Ishikawa (cell line): ENCODE results near the gene MRPL45.

Experiments
- CEBPB ChIP-seq: IDR thresholded peaks from 2 replicates; pipeline ENCODE4 v1.6.1; 2012
- CREB1 ChIP-seq: IDR thresholded peaks from 2 replicates; pipeline ENCODE4 v1.6.1; 2012; ENCODE audit warnings: low read depth
- EGR1 ChIP-seq: IDR thresholded peaks from 2 replicates; pipeline ENCODE4 v1.6.1; 2012
- EP300 ChIP-seq: IDR thresholded peaks from 2 replicates; pipeline ENCODE4 v1.6.1; 2012; ENCODE audit warnings: borderline replicate concordance
- FOXM1 ChIP-seq: IDR thresholded peaks from 2 replicates; pipeline ENCODE4 v1.6.1; 2012; ENCODE audit warnings: low read depth, borderline replicate concordance
- NFIC ChIP-seq: IDR thresholded peaks from 2 replicates; pipeline ENCODE4 v1.6.1; 2012
- RAD21 ChIP-seq: IDR thresholded peaks from 2 replicates; pipeline ENCODE4 v1.6.1; 2012; ENCODE audit warnings: low read depth
- TEAD4 ChIP-seq: IDR thresholded peaks from 2 replicates; pipeline ENCODE4 v1.6.1; 2012
- YY1 ChIP-seq: IDR thresholded peaks from 2 replicates; pipeline ENCODE4 v1.6.1; 2012; ENCODE audit warnings: low read depth
- ZBTB7A ChIP-seq: IDR thresholded peaks from 2 replicates; pipeline ENCODE4 v1.6.1; 2012; ENCODE audit warnings: low read depth
- TF ChIP-seq, protein P1 (sequence below): IDR thresholded peaks from 2 replicates; pipeline ENCODE4 v1.6.1; 2012; ENCODE audit warnings: low read depth, mild to moderate bottlenecking
- TF ChIP-seq, protein P2 (sequence below): IDR thresholded peaks from 2 replicates; pipeline ENCODE4 v1.6.1; 2012

The MRPL45 gene

DNA sequence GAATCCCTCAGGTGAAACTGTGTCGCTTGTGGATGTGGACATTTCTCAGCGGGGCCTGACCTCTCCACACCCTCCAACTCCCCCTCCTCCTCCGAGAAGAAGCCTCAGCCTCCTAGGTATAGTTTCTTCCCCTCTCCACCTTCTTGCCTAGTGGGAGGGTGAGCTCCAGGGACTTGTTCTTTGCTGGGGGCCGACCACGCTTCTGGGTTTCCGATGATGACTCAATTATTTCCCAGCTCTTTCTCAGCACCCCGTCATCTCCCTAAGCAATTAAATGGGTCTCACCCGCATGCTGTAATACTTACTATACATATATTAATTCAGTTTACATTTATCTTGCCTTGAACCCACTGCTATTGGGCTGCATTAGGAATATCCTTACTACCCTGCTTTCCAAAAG, 67.8 kb downstream of the MRPL45 start:
- TF ChIP-seq EP300 (no peak), TEAD4 (no peak), EGR1 (no peak), FOXM1 (no peak), CREB1 (no peak), YY1 (no peak), ZBTB7A (no peak), RAD21 (no peak), NFIC (no peak)
- TF ChIP-seq, protein P1, sequence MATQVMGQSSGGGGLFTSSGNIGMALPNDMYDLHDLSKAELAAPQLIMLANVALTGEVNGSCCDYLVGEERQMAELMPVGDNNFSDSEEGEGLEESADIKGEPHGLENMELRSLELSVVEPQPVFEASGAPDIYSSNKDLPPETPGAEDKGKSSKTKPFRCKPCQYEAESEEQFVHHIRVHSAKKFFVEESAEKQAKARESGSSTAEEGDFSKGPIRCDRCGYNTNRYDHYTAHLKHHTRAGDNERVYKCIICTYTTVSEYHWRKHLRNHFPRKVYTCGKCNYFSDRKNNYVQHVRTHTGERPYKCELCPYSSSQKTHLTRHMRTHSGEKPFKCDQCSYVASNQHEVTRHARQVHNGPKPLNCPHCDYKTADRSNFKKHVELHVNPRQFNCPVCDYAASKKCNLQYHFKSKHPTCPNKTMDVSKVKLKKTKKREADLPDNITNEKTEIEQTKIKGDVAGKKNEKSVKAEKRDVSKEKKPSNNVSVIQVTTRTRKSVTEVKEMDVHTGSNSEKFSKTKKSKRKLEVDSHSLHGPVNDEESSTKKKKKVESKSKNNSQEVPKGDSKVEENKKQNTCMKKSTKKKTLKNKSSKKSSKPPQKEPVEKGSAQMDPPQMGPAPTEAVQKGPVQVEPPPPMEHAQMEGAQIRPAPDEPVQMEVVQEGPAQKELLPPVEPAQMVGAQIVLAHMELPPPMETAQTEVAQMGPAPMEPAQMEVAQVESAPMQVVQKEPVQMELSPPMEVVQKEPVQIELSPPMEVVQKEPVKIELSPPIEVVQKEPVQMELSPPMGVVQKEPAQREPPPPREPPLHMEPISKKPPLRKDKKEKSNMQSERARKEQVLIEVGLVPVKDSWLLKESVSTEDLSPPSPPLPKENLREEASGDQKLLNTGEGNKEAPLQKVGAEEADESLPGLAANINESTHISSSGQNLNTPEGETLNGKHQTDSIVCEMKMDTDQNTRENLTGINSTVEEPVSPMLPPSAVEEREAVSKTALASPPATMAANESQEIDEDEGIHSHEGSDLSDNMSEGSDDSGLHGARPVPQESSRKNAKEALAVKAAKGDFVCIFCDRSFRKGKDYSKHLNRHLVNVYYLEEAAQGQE: no peak
- TF ChIP-seq, protein P2, sequence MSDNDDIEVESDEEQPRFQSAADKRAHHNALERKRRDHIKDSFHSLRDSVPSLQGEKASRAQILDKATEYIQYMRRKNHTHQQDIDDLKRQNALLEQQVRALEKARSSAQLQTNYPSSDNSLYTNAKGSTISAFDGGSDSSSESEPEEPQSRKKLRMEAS: no peak

DNA sequence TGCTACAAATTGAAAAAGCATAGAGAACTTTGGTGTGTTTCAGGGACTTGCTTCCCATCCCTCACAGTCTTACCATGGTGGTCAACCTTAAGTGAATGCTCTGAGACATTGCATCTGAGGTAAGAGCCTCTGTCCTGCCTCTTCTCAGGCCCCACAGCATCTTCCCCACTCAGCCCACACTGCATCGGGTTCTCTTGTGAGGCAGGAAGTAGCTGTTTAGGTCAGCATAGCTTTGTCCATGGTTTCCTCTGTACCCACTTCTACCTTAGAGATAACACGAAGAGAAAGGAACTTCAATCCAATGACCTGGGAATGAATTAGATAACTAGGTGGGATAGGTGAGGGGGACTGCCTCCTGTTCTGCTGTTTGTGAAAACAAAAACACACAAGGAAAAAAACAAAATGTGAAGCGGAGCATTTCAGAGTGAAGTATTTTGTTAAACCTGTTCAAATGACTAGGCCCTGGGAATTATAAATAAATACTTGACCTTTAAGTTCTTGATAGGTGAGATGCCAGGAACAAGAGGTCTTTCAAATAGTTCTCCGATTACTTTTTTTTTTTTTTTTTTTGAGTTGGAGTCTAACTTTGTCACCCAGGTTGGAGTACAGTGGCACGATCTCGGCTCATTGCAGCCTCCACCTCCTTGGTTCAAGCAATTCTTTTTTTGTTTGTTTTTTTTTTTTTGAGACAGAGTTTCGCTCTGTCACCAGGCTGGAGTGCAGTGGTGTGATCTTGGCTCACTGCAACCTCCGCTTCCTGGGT, 72.3 kb downstream of the MRPL45 start:
- TF ChIP-seq, protein P1: no peak
- TF ChIP-seq EGR1 (no peak), ZBTB7A (no peak), TEAD4 (no peak), CREB1 (no peak), EP300 (no peak), YY1 (no peak), CEBPB (no peak)
